PC-3 (cell line): ENCODE measurements around the gene PIP5K1C.

ENCODE experiments used
- EZH2phosphoT487 ChIP-seq: fragments of 300-600 bp; sonication (generic); IDR thresholded peaks from 2 replicates; pipeline ENCODE4 v1.6.1; 2018; ENCODE audit warnings: mild to moderate bottlenecking, antibody characterized with exemption, low read length, borderline replicate concordance
- TF ChIP-seq, protein P1 (sequence below): fragments of 300-600 bp; sonication (generic); conservative IDR thresholded peaks from 2 replicates; pipeline ENCODE4 v1.5.1; 2017; ENCODE audit warnings: antibody characterized with exemption, low read depth, mild to moderate bottlenecking, low read length

DNA sequence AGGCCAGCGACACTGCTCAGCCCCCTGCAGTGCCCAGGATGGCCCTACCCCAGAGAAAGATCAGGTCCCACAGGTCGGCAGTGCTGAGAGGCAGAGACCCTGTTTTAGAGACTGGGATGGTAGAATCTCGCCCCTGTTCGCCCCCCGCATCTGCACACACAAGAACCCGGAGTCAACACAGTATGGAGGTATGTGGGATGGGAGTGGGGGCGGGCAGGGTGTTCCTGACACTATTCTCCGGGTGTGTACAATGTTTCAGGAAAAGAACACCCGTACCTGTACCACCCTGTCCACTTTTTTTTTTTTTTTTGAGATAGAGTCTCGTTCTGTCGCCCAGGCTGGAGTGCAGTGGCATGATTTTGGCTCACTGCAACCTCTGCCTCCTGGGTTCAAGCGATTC is 19.3 kb downstream of the PIP5K1C start:
- TF ChIP-seq EZH2phosphoT487 = no peak
- TF ChIP-seq, protein P1, sequence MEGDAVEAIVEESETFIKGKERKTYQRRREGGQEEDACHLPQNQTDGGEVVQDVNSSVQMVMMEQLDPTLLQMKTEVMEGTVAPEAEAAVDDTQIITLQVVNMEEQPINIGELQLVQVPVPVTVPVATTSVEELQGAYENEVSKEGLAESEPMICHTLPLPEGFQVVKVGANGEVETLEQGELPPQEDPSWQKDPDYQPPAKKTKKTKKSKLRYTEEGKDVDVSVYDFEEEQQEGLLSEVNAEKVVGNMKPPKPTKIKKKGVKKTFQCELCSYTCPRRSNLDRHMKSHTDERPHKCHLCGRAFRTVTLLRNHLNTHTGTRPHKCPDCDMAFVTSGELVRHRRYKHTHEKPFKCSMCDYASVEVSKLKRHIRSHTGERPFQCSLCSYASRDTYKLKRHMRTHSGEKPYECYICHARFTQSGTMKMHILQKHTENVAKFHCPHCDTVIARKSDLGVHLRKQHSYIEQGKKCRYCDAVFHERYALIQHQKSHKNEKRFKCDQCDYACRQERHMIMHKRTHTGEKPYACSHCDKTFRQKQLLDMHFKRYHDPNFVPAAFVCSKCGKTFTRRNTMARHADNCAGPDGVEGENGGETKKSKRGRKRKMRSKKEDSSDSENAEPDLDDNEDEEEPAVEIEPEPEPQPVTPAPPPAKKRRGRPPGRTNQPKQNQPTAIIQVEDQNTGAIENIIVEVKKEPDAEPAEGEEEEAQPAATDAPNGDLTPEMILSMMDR = no peak
